SK-N-SH (cell line): ENCODE measurements around the gene BTN1A1.

Source experiments
- EP300 ChIP-seq, 2 experiments: IDR thresholded peaks; 2 replicates each; pipeline versions ENCODE4 v1.4.0 to v1.6.1; 2012; ENCODE audit warnings: borderline replicate concordance in 1 of 2, low read depth in 1 of 2, low read length in 1 of 2
- FOXJ3 ChIP-seq: sonication (generic); formaldehyde crosslinking; IDR thresholded peaks from 2 replicates; pipeline ENCODE4 v1.5.1; 2020; ENCODE audit warnings: mild to moderate bottlenecking, missing genetic modification reagents
- MEF2A ChIP-seq: IDR thresholded peaks from 2 replicates; pipeline ENCODE4 v1.4.0; 2012; ENCODE audit warnings: low read depth, borderline replicate concordance
- NFIC ChIP-seq: IDR thresholded peaks from 2 replicates; pipeline ENCODE4 v1.4.0; 2012; ENCODE audit warnings: borderline replicate concordance
- POLR2AphosphoS5 ChIP-seq: IDR thresholded peaks from 2 replicates; pipeline ENCODE4 v1.6.1; 2012; ENCODE audit warnings: low read depth, low read length
- USF2 ChIP-seq: fragments of 150-350 bp; IDR thresholded peaks from 2 replicates; pipeline ENCODE4 v1.6.1; 2017; ENCODE audit warnings: antibody characterized with exemption, low read length, low read depth, borderline replicate concordance
- TF ChIP-seq, protein P1 (sequence below): fragments of 200-600 bp; sonication (generic); IDR thresholded peaks from 2 replicates; pipeline ENCODE4 v1.6.1; 2017; ENCODE audit warnings: antibody characterized with exemption, mild to moderate bottlenecking, moderate library complexity
- TF ChIP-seq, protein P2 (sequence below): IDR thresholded peaks from 2 replicates; pipeline ENCODE4 v1.4.0; 2012; ENCODE audit warnings: low read depth
- TF ChIP-seq, protein P3 (sequence below): IDR thresholded peaks from 2 replicates; pipeline ENCODE4 v1.4.0; 2012; ENCODE audit warnings: low read depth, borderline replicate concordance

GRCh38 chr6:26487466-26487865 is 12.6 kb upstream of the BTN1A1 start:
- TF ChIP-seq, protein P1, sequence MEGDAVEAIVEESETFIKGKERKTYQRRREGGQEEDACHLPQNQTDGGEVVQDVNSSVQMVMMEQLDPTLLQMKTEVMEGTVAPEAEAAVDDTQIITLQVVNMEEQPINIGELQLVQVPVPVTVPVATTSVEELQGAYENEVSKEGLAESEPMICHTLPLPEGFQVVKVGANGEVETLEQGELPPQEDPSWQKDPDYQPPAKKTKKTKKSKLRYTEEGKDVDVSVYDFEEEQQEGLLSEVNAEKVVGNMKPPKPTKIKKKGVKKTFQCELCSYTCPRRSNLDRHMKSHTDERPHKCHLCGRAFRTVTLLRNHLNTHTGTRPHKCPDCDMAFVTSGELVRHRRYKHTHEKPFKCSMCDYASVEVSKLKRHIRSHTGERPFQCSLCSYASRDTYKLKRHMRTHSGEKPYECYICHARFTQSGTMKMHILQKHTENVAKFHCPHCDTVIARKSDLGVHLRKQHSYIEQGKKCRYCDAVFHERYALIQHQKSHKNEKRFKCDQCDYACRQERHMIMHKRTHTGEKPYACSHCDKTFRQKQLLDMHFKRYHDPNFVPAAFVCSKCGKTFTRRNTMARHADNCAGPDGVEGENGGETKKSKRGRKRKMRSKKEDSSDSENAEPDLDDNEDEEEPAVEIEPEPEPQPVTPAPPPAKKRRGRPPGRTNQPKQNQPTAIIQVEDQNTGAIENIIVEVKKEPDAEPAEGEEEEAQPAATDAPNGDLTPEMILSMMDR = no peak
- TF ChIP-seq, protein P2, sequence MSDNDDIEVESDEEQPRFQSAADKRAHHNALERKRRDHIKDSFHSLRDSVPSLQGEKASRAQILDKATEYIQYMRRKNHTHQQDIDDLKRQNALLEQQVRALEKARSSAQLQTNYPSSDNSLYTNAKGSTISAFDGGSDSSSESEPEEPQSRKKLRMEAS = no peak
- TF ChIP-seq USF2 = no peak
- no peak for TF ChIP-seq FOXJ3 (CRISPR knock-in tag)
- TF ChIP-seq EP300 (IDR thresholded peaks at IDR 0.05; ENCODE audit: borderline replicate concordance in 1 of 2, low read depth in 1 of 2, low read length in 1 of 2) = no peak
- TF ChIP-seq, protein P3, sequence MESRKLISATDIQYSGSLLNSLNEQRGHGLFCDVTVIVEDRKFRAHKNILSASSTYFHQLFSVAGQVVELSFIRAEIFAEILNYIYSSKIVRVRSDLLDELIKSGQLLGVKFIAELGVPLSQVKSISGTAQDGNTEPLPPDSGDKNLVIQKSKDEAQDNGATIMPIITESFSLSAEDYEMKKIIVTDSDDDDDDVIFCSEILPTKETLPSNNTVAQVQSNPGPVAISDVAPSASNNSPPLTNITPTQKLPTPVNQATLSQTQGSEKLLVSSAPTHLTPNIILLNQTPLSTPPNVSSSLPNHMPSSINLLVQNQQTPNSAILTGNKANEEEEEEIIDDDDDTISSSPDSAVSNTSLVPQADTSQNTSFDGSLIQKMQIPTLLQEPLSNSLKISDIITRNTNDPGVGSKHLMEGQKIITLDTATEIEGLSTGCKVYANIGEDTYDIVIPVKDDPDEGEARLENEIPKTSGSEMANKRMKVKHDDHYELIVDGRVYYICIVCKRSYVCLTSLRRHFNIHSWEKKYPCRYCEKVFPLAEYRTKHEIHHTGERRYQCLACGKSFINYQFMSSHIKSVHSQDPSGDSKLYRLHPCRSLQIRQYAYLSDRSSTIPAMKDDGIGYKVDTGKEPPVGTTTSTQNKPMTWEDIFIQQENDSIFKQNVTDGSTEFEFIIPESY = no peak
- no peak for TF ChIP-seq MEF2A
- TF ChIP-seq POLR2AphosphoS5 = no peak
- TF ChIP-seq NFIC = no peak
